ENCODE results near the gene TRIM47. TPM values are rescaled to one million over a fixed set of nuclear protein-coding genes. Genes with fewer than 3 reads are reported as not detected.
"Not testable (repeated sequence)": the region's sequence is repeated elsewhere in the genome, so short reads cannot be mapped to it uniquely, and the experiment has no call there.

TRIM47 gene
- total RNA-seq, 4 donors from 2014 or later = 47.4 to 79.0 (median 57.0) TPM

DNA sequence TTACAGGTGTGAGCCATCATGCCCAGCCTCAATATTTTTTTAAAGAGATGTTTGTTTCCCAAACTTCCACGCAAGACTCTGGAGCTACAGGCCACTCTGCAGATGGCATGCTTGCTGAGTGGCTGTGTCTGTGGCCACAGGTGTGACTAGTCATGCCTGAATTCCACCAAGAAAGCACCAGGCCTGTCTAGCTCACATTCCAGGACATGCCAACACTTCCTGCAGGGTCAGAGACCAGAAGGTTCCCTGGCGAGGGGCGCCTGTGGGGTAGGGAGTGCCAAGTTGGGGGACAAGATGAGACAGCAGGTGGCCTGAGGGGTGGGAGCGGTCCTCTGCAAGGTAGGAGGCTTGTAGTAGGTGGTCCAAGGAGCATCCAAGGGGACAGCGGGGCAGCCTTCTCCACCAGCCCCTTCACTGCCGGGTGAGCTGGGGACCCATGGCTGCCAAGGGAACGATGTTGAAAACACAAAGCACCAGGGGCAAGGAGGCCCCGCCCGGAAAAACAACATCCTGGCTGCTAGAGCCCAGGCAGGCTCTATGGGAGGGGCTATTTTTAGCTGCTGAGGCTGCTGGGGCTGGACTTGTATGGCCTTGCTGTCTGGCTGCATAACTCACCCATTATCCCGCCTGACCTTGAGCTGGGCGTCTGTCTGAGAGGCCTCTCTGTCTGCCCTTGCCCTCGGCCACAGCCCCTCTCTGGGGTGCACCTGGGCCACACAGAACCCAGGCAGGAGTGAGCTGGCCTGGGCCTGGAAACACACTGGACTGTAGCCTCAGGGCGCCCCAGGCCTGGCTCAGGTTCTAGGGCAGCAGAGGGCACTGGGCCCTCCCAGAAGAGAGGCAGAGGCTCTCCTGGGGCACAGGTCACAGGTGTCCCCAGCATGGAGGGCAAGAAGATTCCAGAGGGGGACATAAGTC is 5.7 kb downstream of the TRIM47 start:
- DNase-seq (ENCODE audit: low spot score in 2 of 2) = peak; percentile 57 to 67
- Histone ChIP-seq H3K27me3 (no peaks in the 10 kb centered on the region), H3K4me1 (peaks cover 9 to 93% (median 81%) of the 10 kb centered on the region in 4 donors), H3K36me3 (peaks cover 0 to 24% (median 0%) of the 10 kb centered on the region in 3 donors), H3K4me3 (no peak overlapping the region), H3K27ac (peak overlapping the region; percentile 75 to 99 (median 91)), H3K9me3 (no peaks in the 10 kb centered on the region)
- 33 to 40% methylated on average over 11 to 13 of the region's 13 CpGs for WGBS, 2 donors
- TF ChIP-seq CTCF (IDR thresholded peaks at IDR 0.05) (no peak), EP300 (IDR thresholded peaks at IDR 0.05) (peak in 1 of 2 donors; percentile 48), POLR2A (IDR thresholded peaks at IDR 0.05) (no peak)

- H3K27me3 ChIP-seq; H3K9me3 ChIP-seq; DNase-seq (ENCODE audit: low spot score in 2 of 2): not testable (repeated sequence)
- Histone ChIP-seq H3K36me3 (peaks cover 0 to 15% (median 0%) of the 10 kb centered on the region in 3 donors), H3K4me1 (peaks cover 4 to 76% (median 61%) of the 10 kb centered on the region in 4 donors), H3K27ac (peak overlapping the region; percentile 85 to 99 (median 95)), H3K4me3 (peak overlapping the region in 3 of 4 donors; percentile 18 to 52 (median 28))
- WGBS, 2 donors = 24 to 33% methylated on average over 10 of the region's 10 CpGs
Observed at GRCh38 chr17:75870228-75870627, 8.2 kb downstream of the TRIM47 start.

GRCh38 chr17:75869282-75870141 is 8.9 kb downstream of the TRIM47 start:
- TF ChIP-seq EP300 (IDR thresholded peaks at IDR 0.05) = peak; percentile 80 to 90
- peak in 1 of 5 experiments; percentile 7 for TF ChIP-seq CTCF (IDR thresholded peaks at IDR 0.05)
- peak in 1 of 2 donors; percentile 42 for TF ChIP-seq POLR2A (IDR thresholded peaks at IDR 0.05)
- Histone ChIP-seq H3K4me1 (peaks cover 4 to 76% (median 60%) of the 10 kb centered on the region in 4 donors), H3K27me3 (no peaks in the 10 kb centered on the region), H3K36me3 (peaks cover 0 to 8% (median 0%) of the 10 kb centered on the region in 3 donors), H3K9me3 (no peaks in the 10 kb centered on the region), H3K4me3 (peak overlapping the region in 3 of 4 donors; percentile 18 to 52 (median 28)), H3K27ac (peak overlapping the region; percentile 85 to 99 (median 95))
- 14 to 20% methylated on average over 17 to 23 of the region's 23 CpGs for WGBS, 2 donors
- DNase-seq (ENCODE audit: low spot score in 2 of 2) = peak; percentile 65 to 68

DNA sequence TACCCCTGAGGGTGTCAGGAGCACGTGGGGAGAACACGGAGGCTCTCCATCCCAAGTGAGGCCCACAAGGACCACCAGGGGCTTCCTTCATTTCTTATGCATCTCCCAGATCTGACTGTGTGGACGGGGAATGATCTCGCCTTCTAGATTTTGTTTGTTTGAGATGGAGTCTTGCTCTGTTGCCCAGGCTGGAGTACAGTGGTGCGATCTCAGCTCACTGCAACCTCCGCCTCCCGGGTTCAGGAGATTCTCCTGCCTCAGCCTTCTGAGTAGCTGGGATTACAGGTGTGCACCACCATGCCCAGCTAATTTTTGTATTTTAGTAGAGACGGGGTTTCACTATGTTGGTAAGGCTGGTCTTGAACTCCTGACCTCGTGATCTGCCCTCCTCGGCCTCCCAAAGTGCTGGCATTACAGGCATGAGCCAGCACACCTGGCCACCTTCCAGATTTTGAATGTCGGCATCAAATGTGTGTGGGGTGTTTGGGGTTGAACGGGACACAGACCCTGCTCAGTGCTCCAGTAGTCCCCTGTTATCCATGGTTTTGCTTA is 9.6 kb downstream of the TRIM47 start:
- peak overlapping the region; percentile 85 to 99 (median 95) for H3K27ac ChIP-seq
- 69 to 80% methylated on average over 11 to 12 of the region's 12 CpGs for WGBS, 2 donors
- not testable (repeated sequence) for H3K9me3 ChIP-seq

DNA sequence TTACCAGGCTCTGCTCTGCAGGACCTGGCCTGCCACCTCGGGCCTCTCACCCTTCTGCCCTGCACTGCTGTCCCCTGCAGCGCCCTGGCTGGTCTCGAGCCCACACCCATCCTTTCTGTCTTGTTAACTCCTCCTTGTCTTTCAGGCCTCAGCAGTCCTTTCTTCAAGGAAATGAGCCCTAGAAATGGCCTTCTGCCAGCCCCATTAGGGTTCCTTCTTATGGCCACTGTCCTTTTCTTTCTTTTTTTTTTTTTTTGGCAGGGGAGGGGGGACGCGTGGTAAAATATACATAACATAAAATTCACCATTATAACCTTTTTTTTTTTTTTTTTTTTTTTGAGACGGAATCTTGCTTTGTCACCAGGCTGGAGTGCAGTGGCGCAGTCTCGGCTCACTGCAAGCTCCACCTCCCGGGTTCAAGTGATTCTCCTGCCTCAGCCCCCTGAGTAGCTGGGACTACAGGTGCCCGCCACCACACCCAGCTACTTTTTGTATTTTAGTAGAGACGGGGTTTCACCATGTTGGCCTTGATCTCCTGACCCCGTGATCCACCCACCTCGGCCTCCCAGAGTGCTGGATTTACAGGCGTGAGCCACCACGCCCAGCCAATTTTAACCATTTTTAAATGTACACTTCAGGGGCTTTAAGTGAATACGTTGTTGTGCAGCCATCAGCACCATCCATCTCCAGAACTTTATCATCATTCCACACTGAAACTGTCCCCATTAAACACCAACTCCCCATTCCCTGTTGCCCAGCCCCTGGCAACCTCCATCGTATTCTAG is 12.8 kb downstream of the TRIM47 start:
- Histone ChIP-seq H3K27ac (peak overlapping the region in 3 of 4 donors; percentile 66 to 88 (median 79)), H3K4me1 (peaks cover 0 to 46% (median 31%) of the 10 kb centered on the region in 4 donors)
- H3K9me3 ChIP-seq; H3K4me3 ChIP-seq; DNase-seq (ENCODE audit: low spot score in 2 of 2); H3K27me3 ChIP-seq; H3K36me3 ChIP-seq: not testable (repeated sequence)
- 75 to 77% methylated on average over 17 of the region's 17 CpGs for WGBS, 2 donors

More for the DNA sequence above, 9.6 kb downstream of the TRIM47 start:
- H3K4me3 ChIP-seq; H3K27me3 ChIP-seq; DNase-seq (ENCODE audit: low spot score in 2 of 2); H3K36me3 ChIP-seq: not testable (repeated sequence)
- peaks cover 4 to 76% (median 57%) of the 10 kb centered on the region in 4 donors for H3K4me1 ChIP-seq

DNA sequence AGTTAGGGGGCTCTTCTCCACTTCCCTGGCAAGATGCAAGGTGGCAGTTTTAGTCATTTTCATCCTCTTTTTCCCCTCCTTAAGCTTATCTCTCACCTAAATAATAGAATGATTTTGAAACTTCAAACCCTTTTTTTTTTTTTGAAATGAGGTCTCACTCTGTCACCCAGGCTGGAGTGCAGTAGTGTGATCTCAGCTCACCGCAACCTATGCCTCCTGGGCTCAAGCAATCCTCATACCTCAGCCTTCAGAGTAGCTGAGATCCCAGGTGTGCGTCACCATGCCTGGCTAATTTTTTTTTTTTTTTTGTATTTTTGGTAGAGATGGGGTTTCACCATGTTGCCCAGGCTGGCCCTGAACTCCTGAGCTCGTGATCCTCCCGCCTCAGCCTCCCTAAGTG is 13.5 kb downstream of the TRIM47 start:
- H3K36me3 ChIP-seq; H3K27me3 ChIP-seq; H3K9me3 ChIP-seq; H3K4me3 ChIP-seq; DNase-seq (ENCODE audit: low spot score in 2 of 2): not testable (repeated sequence)
- peaks cover 0 to 39% (median 26%) of the 10 kb centered on the region in 4 donors for H3K4me1 ChIP-seq
- WGBS, 2 donors = 80 to 84% methylated on average over 4 of the region's 4 CpGs
- peak overlapping the region in 3 of 4 donors; percentile 66 to 88 (median 79) for H3K27ac ChIP-seq

All from tibial nerve (tissue), 4 donors.